Uterus (tissue), 2 donors: ENCODE results near the gene CLSTN2.

Experiments
- POLR2A ChIP-seq, 2 donors: fragments of 450-650 bp; IDR thresholded peaks; one replicate each; pipeline ENCODE4 v1.6.1; 2016; ENCODE audit warnings: antibody characterized with exemption in 2 of 2, mild to moderate bottlenecking in 1 of 2, moderate library complexity in 1 of 2
- TF ChIP-seq, protein P1 (sequence below), 4 experiments: fragments of 200-600 bp in 2 of 4; fragments of 450-650 bp in 2 of 4; sonication (generic) in 2 of 4; IDR thresholded peaks; one replicate each; pipeline ENCODE4 v1.5.1; 2016 to 2019; ENCODE audit warnings: antibody characterized with exemption in 4 of 4, mild to moderate bottlenecking in 2 of 4, moderate library complexity in 1 of 4

- TF ChIP-seq POLR2A (IDR thresholded peaks at IDR 0.05): no peak
- TF ChIP-seq, protein P1, sequence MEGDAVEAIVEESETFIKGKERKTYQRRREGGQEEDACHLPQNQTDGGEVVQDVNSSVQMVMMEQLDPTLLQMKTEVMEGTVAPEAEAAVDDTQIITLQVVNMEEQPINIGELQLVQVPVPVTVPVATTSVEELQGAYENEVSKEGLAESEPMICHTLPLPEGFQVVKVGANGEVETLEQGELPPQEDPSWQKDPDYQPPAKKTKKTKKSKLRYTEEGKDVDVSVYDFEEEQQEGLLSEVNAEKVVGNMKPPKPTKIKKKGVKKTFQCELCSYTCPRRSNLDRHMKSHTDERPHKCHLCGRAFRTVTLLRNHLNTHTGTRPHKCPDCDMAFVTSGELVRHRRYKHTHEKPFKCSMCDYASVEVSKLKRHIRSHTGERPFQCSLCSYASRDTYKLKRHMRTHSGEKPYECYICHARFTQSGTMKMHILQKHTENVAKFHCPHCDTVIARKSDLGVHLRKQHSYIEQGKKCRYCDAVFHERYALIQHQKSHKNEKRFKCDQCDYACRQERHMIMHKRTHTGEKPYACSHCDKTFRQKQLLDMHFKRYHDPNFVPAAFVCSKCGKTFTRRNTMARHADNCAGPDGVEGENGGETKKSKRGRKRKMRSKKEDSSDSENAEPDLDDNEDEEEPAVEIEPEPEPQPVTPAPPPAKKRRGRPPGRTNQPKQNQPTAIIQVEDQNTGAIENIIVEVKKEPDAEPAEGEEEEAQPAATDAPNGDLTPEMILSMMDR (IDR thresholded peaks at IDR 0.05): no peak
Observed at GRCh38 chr3:140298043-140298442, 363.1 kb downstream of the CLSTN2 start.
